Mesenchymal stem cell (in vitro differentiated cells and primary cell): ENCODE data around the gene TMEM238.
"Not testable (repeated sequence)": the region's sequence is repeated elsewhere in the genome, so short reads cannot be mapped to it uniquely, and the experiment has no call there.

Experiments
- DNase-seq: peaks from one replicate; pipeline ENCODE4 v3.0.0-alpha.2; 2013
- H2AFZ ChIP-seq: one replicate; pipeline ENCODE4 v1.6.1; 2013; ENCODE audit warnings: low read depth, mild to moderate bottlenecking, control low read depth, inconsistent platforms, low read length, moderate library complexity
- H2AK5ac ChIP-seq: 2 replicates; pipeline ENCODE4 v1.6.1; 2013; ENCODE audit warnings: low read length, moderate library complexity, mild to moderate bottlenecking, inconsistent platforms; ENCODE audit not compliant: severe bottlenecking
- H2BK120ac ChIP-seq: one replicate; pipeline ENCODE4 v1.6.1; 2013; ENCODE audit warnings: low read depth, mild to moderate bottlenecking, inconsistent platforms, low read length, moderate library complexity
- H2BK12ac ChIP-seq, 2 experiments: one replicate each; pipeline ENCODE4 v1.6.1; 2013; ENCODE audit warnings: inconsistent platforms in 2 of 2, low read length in 2 of 2, mild to moderate bottlenecking in 2 of 2, moderate library complexity in 2 of 2, control low read depth in 1 of 2
- H2BK15ac ChIP-seq: one replicate; pipeline ENCODE4 v1.6.1; 2013; ENCODE audit warnings: mild to moderate bottlenecking, low read depth, inconsistent platforms; ENCODE audit not compliant: poor library complexity, severe bottlenecking
- H2BK5ac ChIP-seq: 2 replicates; pipeline ENCODE4 v1.6.1; 2013; ENCODE audit warnings: low read depth, mild to moderate bottlenecking, low read length, control low read depth, inconsistent platforms; ENCODE audit not compliant: poor library complexity, severe bottlenecking
- H3K14ac ChIP-seq, 2 experiments: one replicate each; pipeline ENCODE4 v1.6.1; 2013; ENCODE audit warnings: inconsistent platforms in 2 of 2, low read length in 2 of 2, control low read depth in 1 of 2, mild to moderate bottlenecking in 1 of 2, moderate library complexity in 1 of 2
- H3K18ac ChIP-seq, 2 experiments: one replicate each; pipeline ENCODE4 v1.6.1; 2013; ENCODE audit warnings: inconsistent platforms in 2 of 2, low read length in 2 of 2, control low read depth in 1 of 2, low read depth in 1 of 2, mild to moderate bottlenecking in 1 of 2
- H3K23ac ChIP-seq, 2 experiments: one replicate each; pipeline ENCODE4 v1.6.1; 2013; ENCODE audit warnings: inconsistent platforms in 2 of 2, low read length in 2 of 2, mild to moderate bottlenecking in 2 of 2, moderate library complexity in 2 of 2, control low read depth in 1 of 2
- H3K27ac ChIP-seq: 2 replicates; pipeline ENCODE4 v1.5.1; 2013; ENCODE audit warnings: mild to moderate bottlenecking, moderate library complexity, low read length, control low read depth, inconsistent platforms; ENCODE audit not compliant: poor library complexity, severe bottlenecking
- H3K27me3 ChIP-seq, 2 experiments: 2 replicates each; pipeline versions ENCODE4 v1.6.1 to v1.7.0; 2013; ENCODE audit warnings: low read length in 2 of 2, mild to moderate bottlenecking in 2 of 2, moderate library complexity in 2 of 2, control low read depth in 1 of 2, inconsistent platforms in 1 of 2; ENCODE audit not compliant: control insufficient read depth in 1 of 2, insufficient read depth in 1 of 2
- H3K36me3 ChIP-seq, 2 experiments: 2 replicates each; pipeline versions ENCODE4 v1.6.1 to v1.7.0; 2013; ENCODE audit warnings: low read length in 2 of 2, control low read depth in 1 of 2, inconsistent platforms in 1 of 2, low read depth in 1 of 2, mild to moderate bottlenecking in 1 of 2; ENCODE audit not compliant: insufficient read depth in 2 of 2, control insufficient read depth in 1 of 2
- H3K4ac ChIP-seq, 2 experiments: one replicate each; pipeline ENCODE4 v1.6.1; 2013; ENCODE audit warnings: inconsistent platforms in 2 of 2, low read length in 2 of 2, mild to moderate bottlenecking in 2 of 2, moderate library complexity in 2 of 2, control low read depth in 1 of 2, low read depth in 1 of 2
- H3K4me1 ChIP-seq: 2 replicates; pipeline ENCODE4 v1.6.1; 2013; ENCODE audit warnings: low read depth, low read length, control low read depth; ENCODE audit not compliant: control insufficient read depth, insufficient read depth
- H3K4me2 ChIP-seq: 2 replicates; pipeline ENCODE4 v1.6.1; 2013; ENCODE audit warnings: low read length, mild to moderate bottlenecking, inconsistent platforms; ENCODE audit not compliant: poor library complexity, severe bottlenecking
- H3K4me3 ChIP-seq, 2 experiments: 2 replicates each; pipeline versions ENCODE4 v1.5.1 to v1.7.0; 2013; ENCODE audit warnings: low read length in 2 of 2, mild to moderate bottlenecking in 2 of 2, control low read depth in 1 of 2, low read depth in 1 of 2; ENCODE audit not compliant: insufficient read depth in 1 of 2
- H3K79me1 ChIP-seq: replicated peaks from 2 replicates; pipeline ENCODE4 v1.6.1; 2013; ENCODE audit warnings: mild to moderate bottlenecking, control low read depth, low read length, inconsistent platforms; ENCODE audit not compliant: poor library complexity, severe bottlenecking
- H3K9ac ChIP-seq: 2 replicates; pipeline ENCODE4 v1.7.0; 2013; ENCODE audit warnings: mild to moderate bottlenecking, low read length, moderate library complexity
- H3K9me3 ChIP-seq: 2 replicates; pipeline ENCODE4 v1.7.0; 2013; ENCODE audit warnings: mild to moderate bottlenecking, low read length; ENCODE audit not compliant: control insufficient read depth
- H4K8ac ChIP-seq: one replicate; pipeline ENCODE4 v1.6.1; 2013; ENCODE audit warnings: inconsistent platforms, mild to moderate bottlenecking, low read length, moderate library complexity
- H4K91ac ChIP-seq: one replicate; pipeline ENCODE4 v1.6.1; 2013; ENCODE audit warnings: mild to moderate bottlenecking, low read length, inconsistent platforms
- WGBS: methylation state at CpG from one replicate; pipeline ENCODE4 v1.1.7; 2013; ENCODE audit warnings: mixed read lengths; 5-methylcytosine and 5-hydroxymethylcytosine counted together

TMEM238 gene

DNA sequence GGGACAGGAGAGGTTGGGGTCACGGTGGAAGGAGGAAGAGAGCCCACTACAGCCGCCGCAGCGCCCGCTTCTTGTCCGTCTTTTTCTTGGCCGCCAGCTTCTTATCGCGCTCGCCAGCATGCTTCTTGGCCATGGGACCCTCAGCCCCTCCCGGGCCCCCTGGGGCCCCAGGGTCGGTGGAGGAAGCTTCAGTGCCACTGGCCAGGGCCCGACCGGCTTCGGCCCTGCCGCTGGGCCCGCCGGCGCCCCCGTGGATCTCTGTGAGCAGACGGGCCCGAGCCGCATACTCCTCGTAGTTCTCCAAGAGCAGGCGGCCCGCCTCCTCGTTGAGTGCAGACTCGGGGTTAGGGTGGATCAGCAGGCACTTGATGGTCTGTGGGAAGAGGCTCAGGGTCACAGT, 17.3 kb upstream of the TMEM238 start:
- not testable (repeated sequence) for H3K27me3 ChIP-seq

DNA sequence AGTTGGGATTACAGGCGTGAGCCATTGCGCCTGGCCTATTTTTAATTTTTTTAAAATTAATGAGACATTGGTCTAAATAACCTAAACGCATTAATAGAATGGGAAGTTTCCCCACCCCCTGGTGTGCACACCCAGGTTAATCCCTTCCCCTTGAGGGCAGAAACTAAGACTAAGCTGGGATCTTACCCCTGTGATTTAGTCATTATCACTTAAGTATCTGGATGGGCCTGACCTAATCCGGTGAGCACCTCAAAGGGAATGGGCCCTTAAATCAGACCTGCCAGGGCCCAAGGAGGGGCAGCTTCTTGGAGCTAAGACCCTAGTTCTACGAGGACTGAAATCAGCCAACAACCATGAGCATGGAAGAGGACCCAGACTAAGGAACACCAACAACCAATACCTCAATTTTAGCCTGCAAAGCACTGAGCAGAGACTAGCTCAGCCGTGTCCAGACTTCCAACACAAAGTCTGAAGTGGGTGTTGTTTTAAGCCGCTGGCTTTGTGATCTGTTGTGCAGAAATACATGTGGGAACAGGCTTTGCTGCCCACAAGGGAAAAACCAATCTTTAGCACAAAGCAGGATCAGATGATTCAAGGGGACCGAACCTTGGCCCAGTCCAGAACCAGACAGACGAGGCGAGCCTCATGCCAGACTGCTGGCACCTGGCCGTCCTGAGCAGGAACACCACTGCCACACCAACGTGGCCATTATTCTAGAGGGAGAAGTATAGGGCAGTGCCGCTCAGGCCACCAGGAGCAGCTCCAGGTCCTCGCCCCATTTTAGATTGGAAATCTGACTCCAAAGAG, 16.4 kb upstream of the TMEM238 start:
- H2BK15ac ChIP-seq: no peak overlapping the region
- H3K36me3 ChIP-seq: peaks cover 42 to 49% of the 10 kb centered on the region in 2 experiments
- no peak overlapping the region for H3K4me2 ChIP-seq
- H3K9ac ChIP-seq: no peak overlapping the region
- no peak overlapping the region for H3K4ac ChIP-seq
- no peak overlapping the region for H2BK12ac ChIP-seq
- WGBS: 92% methylated on average over 12 of the region's 14 CpGs
- no peak for DNase-seq
- no peaks in the 10 kb centered on the region for H3K9me3 ChIP-seq
- no peak overlapping the region for H3K23ac ChIP-seq
- H2AFZ ChIP-seq: no peak overlapping the region
- H4K91ac ChIP-seq: peak overlapping the region; percentile 46
- no peak overlapping the region for H2BK5ac ChIP-seq
- no peak overlapping the region for H3K4me3 ChIP-seq
- H3K79me1 ChIP-seq: peaks cover 9% of the 10 kb centered on the region
- no peak overlapping the region for H2BK120ac ChIP-seq
- no peaks in the 10 kb centered on the region for H3K27me3 ChIP-seq
- no peak overlapping the region for H4K8ac ChIP-seq
- H3K4me1 ChIP-seq: peaks cover 4% of the 10 kb centered on the region
- no peak overlapping the region for H3K27ac ChIP-seq
- no peak overlapping the region for H3K14ac ChIP-seq
- no peak overlapping the region for H2AK5ac ChIP-seq
- no peak overlapping the region for H3K18ac ChIP-seq

More for the DNA sequence above, 17.3 kb upstream of the TMEM238 start:
- not testable (repeated sequence) for H2AFZ ChIP-seq, H3K4me2 ChIP-seq, H2BK12ac ChIP-seq, H2BK5ac ChIP-seq, H3K14ac ChIP-seq, H3K18ac ChIP-seq, H3K23ac ChIP-seq, H3K9ac ChIP-seq, H3K9me3 ChIP-seq, H3K79me1 ChIP-seq, H4K8ac ChIP-seq, H3K27ac ChIP-seq, H3K4me3 ChIP-seq, H2BK120ac ChIP-seq, H4K91ac ChIP-seq, H2BK15ac ChIP-seq, H3K4ac ChIP-seq, DNase-seq, H2AK5ac ChIP-seq
- H3K4me1 ChIP-seq: peaks cover 12% of the 10 kb centered on the region
- 89% methylated on average over 9 of the region's 28 CpGs for WGBS
- H3K36me3 ChIP-seq: peaks cover 50 to 58% of the 10 kb centered on the region in 2 experiments

DNA sequence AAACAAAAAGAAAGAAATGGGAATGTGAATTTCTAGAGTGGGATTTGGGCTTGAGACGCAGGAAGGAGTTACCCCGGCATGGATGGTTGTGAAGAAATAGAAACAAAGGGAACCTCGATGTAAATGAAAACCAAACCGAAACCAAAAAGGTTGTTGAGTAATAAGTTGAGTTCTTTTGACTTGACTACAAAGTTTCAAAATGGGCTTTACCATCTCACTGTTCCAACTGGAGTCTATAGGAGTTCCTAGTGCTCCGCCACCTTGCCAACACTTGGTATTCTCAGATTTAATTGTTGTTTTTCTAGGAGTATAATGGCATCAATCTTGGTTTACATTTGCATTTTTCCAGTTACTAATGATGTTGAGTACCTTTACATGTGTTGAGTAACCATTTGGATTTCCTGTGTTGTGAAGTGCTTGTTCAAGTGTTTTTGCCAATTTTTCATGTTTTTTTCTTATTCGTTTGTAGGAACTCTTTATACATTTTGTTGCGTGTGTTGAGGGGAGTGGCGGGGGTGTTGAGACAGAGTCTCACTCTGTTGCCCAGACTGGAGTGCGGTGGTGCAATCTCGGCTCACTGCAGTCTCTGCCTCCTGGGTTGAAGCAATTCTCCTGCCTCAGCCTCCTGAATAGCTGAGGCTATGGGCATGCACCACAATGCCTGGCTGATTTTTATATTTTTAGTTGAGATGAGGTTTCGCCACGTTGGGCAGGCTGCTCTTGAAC, 14.3 kb upstream of the TMEM238 start:
- Histone ChIP-seq H3K4me2 (no peak overlapping the region), H3K27me3 (no peaks in the 10 kb centered on the region), H2BK12ac (no peak overlapping the region), H3K4ac (no peak overlapping the region), H2BK120ac (no peak overlapping the region), H3K14ac (no peak overlapping the region), H2BK5ac (no peak overlapping the region), H2AFZ (no peak overlapping the region), H3K36me3 (peaks cover 27 to 34% of the 10 kb centered on the region in 2 experiments), H3K4me3 (no peak overlapping the region), H4K8ac (no peak overlapping the region), H3K4me1 (peaks cover 3% of the 10 kb centered on the region), H3K9me3 (no peaks in the 10 kb centered on the region), H2AK5ac (no peak overlapping the region), H2BK15ac (no peak overlapping the region), H3K27ac (no peak overlapping the region), H4K91ac (no peak overlapping the region), H3K9ac (no peak overlapping the region), H3K79me1 (peaks cover 9% of the 10 kb centered on the region), H3K23ac (no peak overlapping the region), H3K18ac (no peak overlapping the region)
- no peak for DNase-seq
- 90% methylated on average over 12 of the region's 12 CpGs for WGBS
